DLD1 (cell line): ENCODE measurements around the gene KIRREL2.

ENCODE experiments used
- in situ Hi-C: cut with HindIII; loops from 2 replicates; pipeline ENCODE4 v1.10.0; 2017; ENCODE audit warnings: low sequenced_read_pairs

Gene KIRREL2

DNA sequence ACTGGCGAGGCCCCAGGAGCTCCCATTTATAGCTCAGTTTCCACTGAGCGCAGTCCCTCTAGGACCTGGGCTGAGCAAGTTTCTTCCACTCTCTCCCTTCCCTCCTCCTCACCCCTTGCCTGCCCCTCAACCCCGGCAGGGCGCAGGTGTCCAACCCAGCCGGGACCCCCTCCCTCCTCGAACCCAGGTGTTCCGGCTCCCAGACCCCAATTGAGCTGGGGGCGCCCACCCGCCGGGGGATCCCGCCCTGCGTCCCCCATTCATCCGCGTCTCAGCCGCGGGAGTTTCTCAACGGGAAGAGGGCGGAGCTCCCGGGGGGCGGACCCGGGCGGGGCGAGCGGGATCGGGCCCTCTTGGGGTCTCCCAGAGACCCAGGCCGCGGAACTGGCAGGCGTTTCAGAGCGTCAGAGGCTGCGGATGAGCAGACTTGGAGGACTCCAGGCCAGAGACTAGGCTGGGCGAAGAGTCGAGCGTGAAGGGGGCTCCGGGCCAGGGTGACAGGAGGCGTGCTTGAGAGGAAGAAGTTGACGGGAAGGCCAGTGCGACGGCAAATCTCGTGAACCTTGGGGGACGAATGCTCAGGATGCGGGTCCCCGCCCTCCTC, at the start of gene KIRREL2:
KIRREL2 (plus strand) TSS at position 366 of the 604 bp plus-strand sequence; CDS start at position 575, 209 bp downstream.
- in situ Hi-C loops: loop anchor here (10.0 kb wide), 1 partner anchor 108 kb away; no protein-coding TSS in a partner anchor

DNA sequence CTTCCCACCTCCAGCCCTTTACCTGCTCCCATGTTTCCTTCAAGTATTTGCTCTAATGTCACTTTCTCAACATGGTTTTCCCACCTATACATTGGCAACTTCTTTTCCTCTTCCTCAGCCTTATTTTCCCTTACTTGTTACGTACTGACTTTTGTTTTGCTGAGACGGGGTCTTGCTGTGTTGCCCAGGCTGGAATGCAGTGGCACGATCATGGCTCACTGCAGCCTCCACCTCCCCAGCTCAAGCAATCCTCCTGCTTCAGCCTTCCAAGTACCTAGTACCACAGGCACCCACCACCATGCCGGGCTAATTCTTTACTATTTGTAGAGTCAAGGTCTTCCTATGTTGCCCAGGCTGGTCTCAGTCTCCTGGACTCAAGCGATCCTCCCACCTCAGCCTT, 49.1 kb upstream of the KIRREL2 start:
- in situ Hi-C loops: no loop called here

DNA sequence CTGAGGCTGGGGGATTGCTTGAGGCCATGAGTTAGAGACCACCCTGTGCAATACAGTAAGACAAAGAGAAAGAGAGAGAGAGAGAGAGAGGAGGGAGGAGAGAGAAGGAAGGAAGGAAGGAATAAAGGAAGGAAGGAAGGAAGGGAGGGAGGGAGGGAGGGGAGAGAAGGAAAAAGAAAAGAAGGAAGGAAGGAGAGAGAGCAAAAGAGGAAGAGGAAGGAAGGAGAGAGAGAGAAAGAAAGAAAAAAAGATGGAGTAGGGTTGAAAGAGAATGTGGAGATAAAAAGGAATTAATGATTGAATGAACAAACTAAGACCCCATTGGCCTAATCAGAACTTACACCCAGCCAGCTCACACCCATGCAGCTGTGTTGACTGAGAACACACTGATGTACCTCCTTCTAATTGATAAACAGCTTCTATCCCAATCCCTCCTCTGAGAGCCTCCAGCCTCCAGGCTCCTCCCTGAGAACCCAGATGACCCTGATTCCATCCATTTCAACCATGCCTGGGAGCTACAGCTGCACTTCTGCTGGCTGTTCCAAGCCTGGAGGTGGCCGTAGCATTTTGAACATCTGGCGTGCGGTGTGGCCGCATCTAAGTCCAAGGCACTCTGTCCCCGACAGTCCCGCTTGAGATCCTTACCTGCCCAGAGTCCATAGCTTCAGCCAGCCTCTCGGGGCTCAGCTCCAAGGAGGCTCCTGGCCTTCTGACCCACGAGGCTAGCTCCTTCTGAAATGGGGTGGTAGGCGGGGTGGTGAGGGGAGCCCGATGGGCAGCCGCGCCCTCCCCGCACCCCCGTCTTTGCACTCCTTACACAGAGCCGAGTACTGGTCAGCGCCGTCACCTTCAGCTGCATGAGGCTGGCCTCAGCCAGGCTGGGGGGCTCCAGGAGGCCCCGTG, 45.1 kb upstream of the KIRREL2 start:
- in situ Hi-C loops: no loop called here

DNA sequence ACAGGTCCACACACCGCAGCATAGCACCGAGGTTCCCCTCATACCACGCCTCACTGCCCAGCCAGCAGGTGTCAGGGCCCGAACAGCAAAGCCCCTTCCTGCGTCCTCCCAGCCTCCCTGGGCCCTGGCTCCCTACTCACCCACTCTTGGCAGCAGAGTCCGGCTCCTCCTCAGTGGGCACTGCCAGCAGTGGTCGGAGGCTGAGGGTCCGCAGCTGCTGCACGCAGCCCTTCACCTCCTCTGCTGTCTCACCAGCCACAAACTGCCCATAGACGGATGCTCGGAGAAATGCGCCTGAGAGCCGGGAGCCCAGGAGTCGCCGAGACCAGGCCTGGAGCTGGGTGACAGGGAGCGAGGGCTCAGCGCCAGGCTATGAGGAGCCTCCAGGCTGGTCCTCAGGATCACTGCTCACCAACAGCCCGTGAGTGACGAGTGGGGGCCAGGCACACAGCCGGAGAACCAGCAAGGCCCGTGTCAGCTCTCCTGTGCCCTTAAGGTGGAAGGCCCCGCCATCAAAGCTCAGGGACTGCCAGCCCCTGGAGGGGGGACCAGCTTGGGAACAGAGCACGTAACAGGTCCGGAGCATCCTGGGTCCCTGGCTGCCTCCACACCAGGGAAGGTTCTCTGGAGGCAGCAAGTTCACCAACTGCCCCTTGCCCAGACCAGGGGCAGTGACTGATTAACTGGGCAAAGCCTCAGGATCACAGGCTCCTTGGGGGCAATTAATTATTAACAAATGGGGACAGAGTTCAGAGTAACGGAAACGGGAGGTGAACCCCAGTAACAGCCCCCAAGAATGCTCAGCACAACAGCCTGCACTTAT, 44.3 kb upstream of the KIRREL2 start, which contains the start of gene PRODH2:
PRODH2 (minus strand) TSS at position 626 of the 823 bp plus-strand sequence; CDS start at position 586, 40 bp downstream.
- in situ Hi-C loops: no loop called here

DNA sequence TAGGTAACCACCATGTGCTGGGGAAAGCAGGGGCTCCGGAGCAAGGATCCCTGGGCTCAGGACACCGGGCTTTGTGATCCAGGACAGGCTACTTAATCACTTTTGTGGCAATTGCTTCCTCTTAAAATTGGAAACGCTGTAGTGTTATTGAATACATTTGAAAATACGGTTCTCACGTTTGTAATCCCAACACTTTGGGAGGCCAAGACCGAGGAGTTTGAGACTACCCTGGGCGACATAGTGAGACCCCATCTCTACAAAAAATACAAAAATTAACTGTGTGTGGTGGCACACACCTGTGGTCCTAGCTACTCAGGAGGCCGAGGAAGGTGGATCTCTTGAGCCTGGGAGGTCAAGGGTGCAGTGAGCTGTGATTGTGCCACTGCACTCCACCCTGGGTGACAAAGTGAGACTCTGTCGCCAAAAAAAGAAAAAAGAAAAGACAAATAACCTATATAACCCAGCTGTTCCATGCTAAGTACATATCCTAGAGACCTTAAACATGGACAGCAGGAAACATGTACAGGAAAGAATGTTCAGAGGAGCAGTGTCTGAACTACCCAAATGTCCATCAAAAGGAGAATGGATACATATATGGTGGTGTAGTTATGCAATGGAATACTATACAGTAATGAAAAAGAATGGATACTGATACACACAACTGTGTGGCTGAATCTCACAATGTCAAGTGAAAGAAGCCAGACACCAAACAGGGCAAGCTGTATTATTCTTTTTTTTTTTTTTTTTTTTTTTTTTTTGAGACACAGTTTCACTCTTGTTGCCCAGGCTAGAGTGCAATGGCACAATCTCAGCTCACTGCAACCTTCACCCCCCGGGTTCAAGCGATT, 43.4 kb upstream of the KIRREL2 start:
- in situ Hi-C loops: no loop called here

DNA sequence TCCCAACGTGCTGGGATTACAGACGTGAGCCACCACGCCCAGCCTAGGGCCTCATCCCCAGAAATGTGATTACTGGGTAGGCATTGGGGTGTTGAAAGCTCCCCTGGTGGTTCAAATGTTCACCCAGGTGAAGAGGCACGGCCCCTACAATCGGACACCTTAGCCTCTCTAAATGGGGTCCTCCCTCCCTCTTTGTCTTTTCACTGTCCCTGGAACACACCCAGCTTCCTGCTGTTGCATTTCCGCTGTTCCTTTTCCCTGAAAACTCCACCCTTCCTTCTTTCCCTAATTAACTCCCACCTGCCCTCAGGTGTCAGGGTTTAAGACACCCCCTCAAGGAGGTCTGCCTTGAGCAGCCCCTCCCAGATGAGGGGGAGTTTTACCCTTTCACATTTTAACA, 40.4 kb upstream of the KIRREL2 start:
- in situ Hi-C loops: no loop called here

DNA sequence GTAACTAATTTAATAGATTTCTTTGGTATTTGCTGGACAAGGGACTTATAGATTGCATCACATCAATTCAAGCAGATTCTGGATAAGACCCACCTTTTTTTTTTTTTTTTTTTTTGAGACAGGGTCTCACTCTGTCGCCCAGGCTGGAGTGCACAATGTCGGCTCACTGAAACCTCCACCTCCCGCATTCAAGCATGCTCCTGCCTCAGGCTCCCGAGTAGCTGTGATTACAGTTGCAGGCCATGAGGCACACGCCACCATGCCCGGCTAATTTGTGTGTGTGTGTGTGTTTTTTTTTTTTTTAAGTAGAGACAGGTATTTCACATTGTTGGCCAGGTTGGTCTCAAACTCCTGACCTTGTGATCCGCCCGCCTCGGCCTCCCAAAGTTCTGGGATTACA, 39.9 kb upstream of the KIRREL2 start:
- in situ Hi-C loops: no loop called here

DNA sequence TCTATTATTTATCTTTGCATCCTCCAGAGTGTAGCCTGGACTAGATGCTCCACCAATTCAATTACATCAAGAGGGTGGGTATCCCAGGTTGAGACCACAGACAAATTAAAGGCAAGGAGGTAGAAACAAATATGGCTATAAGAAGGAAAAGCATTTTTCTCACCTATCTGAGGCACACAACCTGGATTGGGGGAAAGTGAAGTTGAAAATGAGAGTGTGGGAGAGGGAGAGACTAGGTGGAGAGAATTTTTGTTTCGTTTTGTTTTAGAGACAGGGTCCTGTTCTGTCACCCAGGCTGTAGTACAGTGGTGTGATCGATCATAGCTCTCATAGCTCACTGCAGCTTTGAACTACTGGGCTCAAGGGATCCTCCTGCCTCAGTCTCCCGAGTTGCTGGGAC, 38.3 kb upstream of the KIRREL2 start:
- in situ Hi-C loops: no loop called here

DNA sequence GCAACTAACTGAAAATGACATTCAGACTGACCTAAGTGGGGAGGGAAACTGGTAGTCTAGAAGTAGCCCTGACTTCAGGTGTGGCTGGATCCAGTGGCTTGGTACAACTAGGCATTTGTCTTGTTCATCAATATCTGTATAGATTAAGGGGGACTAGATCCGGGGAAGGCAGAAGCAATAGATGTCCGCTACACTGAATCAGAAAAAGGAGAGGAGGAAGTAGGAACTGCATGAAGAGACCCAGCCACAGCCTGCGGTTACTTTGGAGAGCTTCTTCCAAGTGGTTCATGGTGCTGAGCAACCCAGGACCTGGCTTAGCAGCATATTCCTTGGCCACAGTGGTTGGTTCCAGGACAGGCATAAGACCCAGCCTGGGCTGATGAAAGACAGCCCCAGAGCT, 34.1 kb upstream of the KIRREL2 start:
- in situ Hi-C loops: no loop called here

DNA sequence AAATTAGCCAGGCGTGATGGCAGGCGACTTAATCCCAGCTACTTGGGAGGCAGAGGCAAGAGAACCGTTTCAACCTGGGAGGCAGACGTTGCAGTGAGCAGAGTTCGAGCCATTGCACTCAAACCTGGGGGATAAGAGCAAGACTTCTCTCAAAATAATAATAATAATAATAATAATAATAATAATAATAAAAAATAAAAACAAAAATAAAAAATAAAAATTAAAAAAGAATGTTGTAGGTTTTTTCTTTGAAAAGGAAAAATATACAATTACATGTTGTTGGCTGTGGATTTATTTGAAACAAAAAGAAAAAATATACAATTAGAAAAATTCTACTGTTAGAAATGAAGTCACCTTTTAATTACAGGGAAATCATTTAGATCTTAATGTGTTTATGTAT, 32.6 kb upstream of the KIRREL2 start:
- in situ Hi-C loops: no loop called here

DNA sequence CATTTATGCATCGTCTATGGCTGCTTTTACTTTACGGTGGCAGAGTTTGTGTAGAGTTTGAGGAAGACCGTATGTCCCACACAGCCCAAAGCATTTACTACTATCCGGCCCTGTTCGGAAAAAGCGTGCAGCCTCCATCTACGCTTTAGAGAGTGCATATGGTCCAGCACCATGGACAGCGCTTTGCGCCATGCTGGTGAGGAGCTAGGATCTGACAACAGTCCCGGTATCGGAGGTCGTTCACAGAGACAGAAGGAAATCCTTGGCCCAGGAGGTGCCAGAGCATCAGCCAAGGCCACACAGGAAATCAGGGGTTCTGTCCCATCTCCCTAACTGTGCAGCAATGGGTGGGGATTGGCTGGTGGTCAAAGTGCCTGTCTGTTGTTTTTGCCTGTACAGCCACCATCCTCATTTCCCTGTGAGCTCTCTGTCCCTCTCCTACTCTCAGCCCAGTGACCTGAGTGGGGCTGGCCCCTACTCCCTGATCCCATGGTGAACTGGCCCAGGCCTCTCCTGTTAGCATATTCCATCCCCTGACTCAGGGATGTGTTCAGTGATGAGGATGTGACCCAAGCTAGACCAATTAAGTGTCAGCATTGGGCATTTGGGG, 27.9 kb upstream of the KIRREL2 start:
- in situ Hi-C loops: no loop called here

DNA sequence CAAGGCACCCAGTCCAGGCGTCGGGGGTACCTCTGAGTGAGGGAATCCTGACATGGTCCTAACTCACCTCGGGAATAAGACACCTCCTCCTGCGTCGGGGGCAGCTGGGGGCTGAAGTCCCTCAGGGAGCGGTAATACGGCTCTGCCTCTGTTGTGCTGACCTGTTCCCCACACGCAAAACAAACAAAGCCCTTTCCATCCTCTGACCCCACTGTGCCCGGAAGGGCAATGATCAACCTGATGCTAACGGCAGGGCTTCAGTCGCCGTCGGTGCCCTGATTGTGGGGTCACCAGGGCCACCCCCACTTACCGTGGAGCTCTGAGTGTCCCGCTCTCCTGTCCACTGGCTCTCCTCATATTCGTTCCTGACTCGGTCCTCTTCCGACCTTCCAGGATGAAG, 25.7 kb upstream of the KIRREL2 start:
- in situ Hi-C loops: loop anchor here (10.0 kb wide), 1 partner anchor 74 kb away; the partner anchor contains the start of genes HCST, NFKBID and TYROBP

DNA sequence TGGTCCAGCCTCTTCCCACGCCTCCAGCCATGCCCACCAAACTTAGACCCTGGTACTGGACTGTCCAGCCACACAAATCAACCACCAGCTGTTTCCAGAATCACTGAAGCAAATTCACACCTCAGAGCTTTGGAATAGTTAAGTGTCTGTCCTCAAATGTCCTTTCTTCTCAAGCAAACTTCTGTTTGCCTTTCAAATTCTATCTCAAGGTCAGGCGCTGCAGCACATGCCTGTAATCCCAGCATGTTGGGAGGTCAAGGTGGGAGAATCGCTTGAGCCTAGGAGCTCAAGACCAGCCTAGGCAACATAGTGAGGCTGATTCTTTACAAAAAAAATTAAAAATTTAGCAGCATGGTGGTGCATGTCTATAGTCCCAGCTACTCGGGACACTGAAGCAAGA, 24.7 kb upstream of the KIRREL2 start:
- in situ Hi-C loops: loop anchor here (10.0 kb wide), 1 partner anchor 73 kb away; the partner anchor contains the start of genes HCST, NFKBID and TYROBP

DNA sequence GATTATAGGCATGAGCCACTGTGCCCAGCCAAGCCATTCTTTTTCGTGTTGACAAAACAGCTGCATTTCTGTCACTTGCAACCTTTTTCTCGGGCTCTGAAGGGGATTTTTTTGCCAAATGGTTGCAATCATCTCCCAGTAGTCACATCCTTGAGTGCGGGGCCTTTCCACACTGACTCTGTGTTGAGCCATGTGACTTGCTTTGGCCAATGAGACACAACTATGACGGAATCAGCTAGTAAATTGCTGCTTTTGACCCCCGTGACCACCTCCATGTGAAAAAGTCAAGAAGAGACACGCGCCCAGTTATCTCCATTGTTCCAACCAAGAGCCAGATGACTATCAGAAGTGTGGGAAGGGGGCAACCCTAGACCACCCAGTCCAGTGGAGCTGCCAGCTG, 22.7 kb upstream of the KIRREL2 start:
- in situ Hi-C loops: loop anchor here (10.0 kb wide), 1 partner anchor 71 kb away; the partner anchor contains the start of genes HCST, NFKBID and TYROBP

DNA sequence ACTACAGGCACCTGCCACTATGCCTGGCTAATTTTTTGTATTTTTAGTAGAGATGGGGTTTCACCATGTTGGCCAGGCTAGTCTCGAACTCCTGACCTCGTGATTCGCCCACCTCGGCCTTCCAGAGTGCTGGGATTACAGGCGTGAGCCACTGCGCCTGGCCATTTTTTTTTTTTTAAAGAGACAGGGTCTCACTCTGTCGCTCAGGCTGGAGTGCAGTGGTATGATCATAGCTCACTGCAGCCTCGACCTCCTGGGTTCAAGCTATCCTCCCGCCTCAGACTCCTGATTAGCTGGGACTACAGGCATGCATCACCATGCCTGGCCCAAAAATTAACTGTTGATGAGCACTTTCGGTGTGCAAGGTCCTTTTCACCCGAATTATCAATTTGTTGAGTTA, 20.6 kb upstream of the KIRREL2 start:
- in situ Hi-C loops: loop anchor here (10.0 kb wide), 1 partner anchor 69 kb away; the partner anchor contains the start of genes HCST, NFKBID and TYROBP

DNA sequence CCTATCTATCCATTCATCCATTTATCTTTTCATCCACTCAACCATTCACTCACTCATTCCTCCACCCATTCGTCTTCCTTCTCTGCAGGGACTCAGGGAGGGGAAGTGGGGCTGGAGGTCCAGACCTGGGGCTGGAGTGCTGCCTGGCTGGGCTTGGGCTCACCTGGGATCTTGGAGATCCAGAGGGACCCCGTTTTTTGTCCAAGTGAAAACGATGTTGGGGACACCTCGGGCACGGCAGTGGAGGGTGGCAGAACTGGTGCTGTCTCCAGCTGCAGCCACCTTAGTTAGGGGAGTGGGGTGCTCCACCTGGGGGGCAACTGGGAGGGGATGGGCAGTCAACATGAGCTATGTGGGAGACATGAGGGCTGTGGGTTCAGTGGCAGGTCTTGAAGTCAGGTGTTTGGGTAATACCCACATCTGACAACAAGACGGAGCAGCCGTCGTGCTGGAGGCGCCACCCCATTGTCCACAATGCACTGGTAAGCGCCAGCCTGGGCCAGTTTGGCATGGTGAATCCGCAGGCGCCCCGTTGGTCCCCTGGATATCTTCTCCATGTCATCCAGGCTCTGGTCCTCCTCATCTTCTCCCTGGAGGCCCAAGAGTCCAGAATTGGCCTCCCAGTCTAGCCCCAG, 14.6 kb upstream of the KIRREL2 start:
- in situ Hi-C loops: no loop called here

DNA sequence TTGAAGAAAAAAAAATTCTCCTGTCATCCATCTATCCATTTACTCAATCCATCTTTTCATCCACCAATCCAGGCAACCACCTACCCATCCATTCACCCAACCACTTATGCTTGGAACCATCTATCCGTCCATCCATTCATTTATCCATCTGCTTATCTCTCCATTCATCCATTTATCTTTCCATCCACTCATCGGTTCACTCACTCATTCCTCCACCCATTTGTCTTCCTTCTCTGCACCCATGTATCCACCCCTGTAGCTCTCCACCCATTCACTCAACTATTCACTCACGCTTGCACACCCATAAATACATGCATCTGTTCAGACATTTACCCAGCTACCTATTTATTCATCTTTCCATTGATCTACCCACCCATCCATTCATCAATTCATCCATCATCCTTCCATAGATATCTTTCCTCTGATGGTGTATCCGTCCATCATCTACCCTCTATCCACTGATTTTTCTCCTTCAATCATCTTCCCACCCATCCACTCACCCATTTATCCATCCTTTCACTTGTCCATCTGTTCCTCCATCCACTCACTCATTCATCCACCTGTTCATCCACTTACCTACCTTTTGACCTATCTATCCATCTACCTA, 13.9 kb upstream of the KIRREL2 start:
- in situ Hi-C loops: no loop called here

DNA sequence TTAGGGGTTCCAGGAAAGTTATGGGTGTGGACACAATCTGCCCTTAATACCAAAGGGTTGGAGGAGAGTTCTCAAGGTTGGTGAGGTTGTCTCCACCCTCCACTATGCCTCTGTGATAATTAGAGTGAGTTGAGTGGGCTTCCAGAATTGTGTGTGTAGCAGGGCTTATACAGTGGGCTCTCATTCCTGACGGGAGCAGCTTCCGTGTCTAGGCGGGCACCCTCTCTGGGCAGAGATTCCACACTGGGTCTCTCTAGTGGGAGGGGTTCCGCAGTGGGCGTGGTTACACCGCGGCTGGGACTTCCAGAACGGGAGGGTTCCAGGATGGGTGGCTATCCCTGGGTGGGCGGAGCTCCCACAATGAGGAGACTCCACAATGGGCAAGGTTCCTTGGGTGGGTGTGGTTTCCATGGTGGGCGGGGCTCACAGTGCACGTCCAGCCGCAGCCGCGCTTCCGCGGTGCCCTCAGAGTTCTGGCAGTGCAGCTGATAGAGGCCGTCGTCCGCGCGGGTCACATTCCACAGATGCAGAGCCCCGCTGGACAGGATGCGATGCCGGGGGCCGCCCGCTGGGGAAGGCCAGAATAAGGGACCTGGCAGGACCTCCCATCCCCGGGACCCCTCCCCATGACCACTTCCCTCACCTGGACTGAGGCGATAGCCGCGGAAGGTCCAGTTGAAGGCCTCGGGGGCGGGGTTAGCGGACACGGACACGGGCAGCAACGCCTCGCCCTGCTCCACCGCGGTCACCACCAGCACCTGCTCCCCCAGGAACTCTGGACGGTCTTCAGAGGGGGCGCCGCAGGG, 12.8 kb upstream of the KIRREL2 start:
- in situ Hi-C loops: no loop called here
